Skeletal muscle cell (primary cell): Measurements from ENCODE around the gene DCDC1.

Source experiments
- DNase-seq: peaks from one replicate; pipeline ENCODE4 v3.0.0-alpha.2; 2010; ENCODE audit warnings: low read depth
- H3K4me3 ChIP-seq: 2 replicates; pipeline ENCODE4 v1.5.1; 2011; ENCODE audit warnings: low read depth, mild to moderate bottlenecking, control low read depth, low read length, moderate library complexity

Gene DCDC1

GRCh38 chr11:30816959-30817880, 552.3 kb downstream of the DCDC1 start:
- no peak overlapping the region for H3K4me3 ChIP-seq
- DNase-seq: no peak

GRCh38 chr11:30815619-30816018, 553.9 kb downstream of the DCDC1 start:
- no peak overlapping the region for H3K4me3 ChIP-seq

GRCh38 chr11:30814737-30815136, 554.8 kb downstream of the DCDC1 start:
- no peak overlapping the region for H3K4me3 ChIP-seq
- no peak for DNase-seq

More at GRCh38 chr11:30815619-30816018, 553.9 kb downstream of the DCDC1 start:
- DNase-seq: no peak
